Measurements from ENCODE around the gene ZIK1.

Gene ZIK1

GRCh38 chr19:57613941-57614743, 30.2 kb downstream of the ZIK1 start, which contains the start of gene ZNF134:
ZNF134 (plus strand) TSS chr19:57614242; CDS start chr19:57619469, 5,227 bp downstream.
- peak; percentile 92 for DNase-seq

GRCh38 chr19:57615346-57615745, 31.4 kb downstream of the ZIK1 start:
- no peak for DNase-seq

GRCh38 chr19:57620673-57621348, 36.9 kb downstream of the ZIK1 start:
- no peak for DNase-seq

- DNase-seq, result no peak
These were observed 39.1 kb downstream of the ZIK1 start for GRCh38 chr19:57623091-57623490.

- DNase-seq, result peak; percentile 94
These were observed 49.3 kb downstream of the ZIK1 start, which contains the start of gene ZNF211 for GRCh38 chr19:57632987-57633831. ZNF211 (plus strand) TSS chr19:57633168; CDS start chr19:57633347, 179 bp downstream.

- no peak for DNase-seq
These were observed 49.8 kb downstream of the ZIK1 start for GRCh38 chr19:57633832-57634131.

- no peak for DNase-seq
These were observed 53.4 kb downstream of the ZIK1 start for GRCh38 chr19:57637379-57637778.

GRCh38 chr19:57641715-57642234, 57.8 kb downstream of the ZIK1 start:
- no peak for DNase-seq

- DNase-seq, result no peak
These were observed 58.6 kb downstream of the ZIK1 start for GRCh38 chr19:57642396-57643046.

All from right forelimb (tissue), 1 donor.